Keratinocyte (primary cell): ENCODE data around the gene GTF2I. TPM values are rescaled to one million over a fixed set of nuclear protein-coding genes. Genes with fewer than 3 reads are reported as not detected.
"Not testable (repeated sequence)": the region's sequence is repeated elsewhere in the genome, so short reads cannot be mapped to it uniquely, and the experiment has no call there.

ENCODE experiments used
- DNase-seq: peaks from one replicate; pipeline ENCODE4 v3.0.0-alpha.2; 2011; ENCODE audit warnings: low read depth, missing footprints, low spot score
- FAIRE-seq: peaks from 2 replicates; lab custom pipeline; 2011; peaks lifted over from hg19 to GRCh38; lab: Jason Lieb, UNC
- H2AFZ ChIP-seq: 2 replicates; pipeline ENCODE4 v1.6.0; 2012; ENCODE audit warnings: low read length, control low read depth, inconsistent platforms; ENCODE audit not compliant: control insufficient read depth
- H3K27ac ChIP-seq: 2 replicates; pipeline ENCODE4 v1.5.1; 2011; ENCODE audit warnings: low read length; ENCODE audit not compliant: control insufficient read depth, insufficient read depth
- H3K27me3 ChIP-seq: 3 replicates; pipeline ENCODE4 v1.6.0; 2011; ENCODE audit warnings: low read length; ENCODE audit not compliant: control insufficient read depth, insufficient read depth; ENCODE audit errors: extremely low read depth
- H3K36me3 ChIP-seq, 2 experiments: 2 replicates in 1 of 2; 3 replicates in 1 of 2; pipeline ENCODE4 v1.5.1; 2011; ENCODE audit warnings: low read length in 2 of 2, mild to moderate bottlenecking in 1 of 2; ENCODE audit not compliant: control insufficient read depth in 2 of 2, insufficient read depth in 2 of 2; ENCODE audit errors: extremely low read depth in 1 of 2
- H3K4me1 ChIP-seq: 3 replicates; pipeline ENCODE4 v1.5.1; 2011; ENCODE audit warnings: low read length; ENCODE audit not compliant: control insufficient read depth, insufficient read depth; ENCODE audit errors: extremely low read depth
- H3K4me2 ChIP-seq: 3 replicates; pipeline ENCODE4 v1.6.0; 2011; ENCODE audit warnings: low read depth, low read length; ENCODE audit not compliant: control insufficient read depth, insufficient read depth; ENCODE audit errors: extremely low read depth
- H3K4me3 ChIP-seq, 3 experiments: fragments of 200-600 bp in 1 of 3; sonication (generic) in 1 of 3; 2 replicates in 2 of 3; 3 replicates in 1 of 3; pipeline ENCODE4 v1.5.1; 2011 to 2016; ENCODE audit warnings: low read length in 3 of 3, mild to moderate bottlenecking in 3 of 3, control low read depth in 2 of 3, inconsistent platforms in 1 of 3, low read depth in 1 of 3, mixed read lengths in 1 of 3, mixed run types in 1 of 3, moderate library complexity in 1 of 3; ENCODE audit not compliant: control insufficient read depth in 2 of 3, insufficient read depth in 2 of 3; ENCODE audit errors: extremely low read depth in 1 of 3
- H3K79me2 ChIP-seq: 2 replicates; pipeline ENCODE4 v1.6.0; 2012; ENCODE audit warnings: low read length; ENCODE audit not compliant: control insufficient read depth, insufficient read depth
- H3K9ac ChIP-seq: 3 replicates; pipeline ENCODE4 v1.6.0; 2011; ENCODE audit warnings: low read length; ENCODE audit not compliant: control insufficient read depth, insufficient read depth; ENCODE audit errors: extremely low read depth
- H3K9me1 ChIP-seq: 3 replicates; pipeline ENCODE4 v1.6.0; 2011; ENCODE audit warnings: low read length; ENCODE audit not compliant: control insufficient read depth, insufficient read depth; ENCODE audit errors: extremely low read depth
- H3K9me3 ChIP-seq: 2 replicates; pipeline ENCODE4 v1.5.1; 2012; ENCODE audit warnings: low read depth, low read length; ENCODE audit not compliant: control insufficient read depth
- H4K20me1 ChIP-seq: 3 replicates; pipeline ENCODE4 v1.6.0; 2011; ENCODE audit warnings: low read length; ENCODE audit not compliant: control insufficient read depth, insufficient read depth; ENCODE audit errors: extremely low read depth
- dilution Hi-C: fragments of 300-500 bp; cut with MboI; formaldehyde crosslinking; loops from one replicate; pipeline ENCODE4 v1.7.0; 2020; ENCODE audit warnings: low sequenced_read_pairs; ENCODE audit not compliant: extremely low pct_ligation_motif_present
- polyA plus RNA-seq, 5 experiments: library from polyadenylated mRNA; depleted of rRNA in 3 of 5; stranded (reverse) in 3 of 5; stranded (forward) in 1 of 5; unstranded in 1 of 5; fragments of >200 nt; gene quantifications; 1 replicate in 1 of 5; 2 replicates in 3 of 5; 3 replicates in 1 of 5; pipeline versions ENCODE4 v1.2.1 to v1.2.3, GENCODE V29; 2011 to 2012; ENCODE audit warnings: missing spikeins in 2 of 5, low read depth in 1 of 5, low replicate concordance in 1 of 5

Gene GTF2I
- polyA plus RNA-seq, 1 donor (not counting 4 experiments of a cell fraction or from before 2014, with no cell fraction given) = 56.1 TPM

DNA sequence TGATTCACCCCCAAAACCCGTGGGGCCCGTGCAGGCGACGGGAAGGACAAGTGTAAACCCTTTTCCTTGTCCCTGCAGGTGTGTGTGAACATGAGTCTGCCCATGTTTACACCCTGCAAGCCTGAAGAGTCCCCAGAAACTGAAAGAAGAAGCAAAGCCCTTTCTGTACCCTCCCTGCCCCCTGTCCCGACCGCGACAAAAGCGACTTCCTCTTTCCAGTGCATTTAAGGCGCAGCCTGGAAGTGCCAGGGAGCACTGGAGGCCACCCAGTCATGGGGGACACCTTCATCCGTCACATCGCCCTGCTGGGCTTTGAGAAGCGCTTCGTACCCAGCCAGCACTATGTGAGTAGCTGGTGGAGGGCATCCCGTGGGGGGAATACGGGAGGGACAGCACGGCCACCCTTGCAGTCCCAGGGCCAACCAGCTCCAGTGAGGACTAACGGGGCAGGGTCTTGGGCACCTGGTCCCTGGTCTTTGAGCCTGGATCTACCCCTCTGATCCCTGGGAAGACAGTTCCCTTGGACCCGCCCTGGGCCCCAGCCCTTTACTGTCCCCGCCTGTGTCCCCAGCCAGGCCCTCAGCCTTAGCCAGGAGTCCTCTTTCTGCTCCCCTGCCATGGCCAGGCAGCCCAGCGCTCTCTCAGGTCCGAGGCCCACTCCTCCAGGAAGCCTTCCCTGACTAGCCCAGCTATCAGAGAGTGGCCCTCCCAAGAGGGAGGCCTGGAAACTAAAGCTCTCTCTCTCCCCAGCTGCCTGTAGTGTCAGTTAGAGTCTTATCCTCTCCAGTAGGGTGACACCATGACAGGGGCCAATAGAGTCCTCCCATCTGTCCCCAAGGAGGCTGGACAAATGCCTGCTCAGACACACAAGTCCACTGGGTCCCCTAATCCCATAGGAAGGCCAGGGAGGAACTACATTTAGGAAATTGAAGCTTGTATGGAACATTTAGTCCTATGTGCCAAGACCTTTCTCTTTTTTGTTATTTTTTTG, 116.5 kb downstream of the GTF2I start, which contains the start of gene NCF1:
Gene NCF1 (plus strand): TSS at position 252 of the 991 bp plus-strand sequence. CDS start 21 bp downstream, at position 273.
- DNase-seq, H3K9ac ChIP-seq, H3K4me3 ChIP-seq, FAIRE-seq, H3K27ac ChIP-seq, H3K27me3 ChIP-seq, H4K20me1 ChIP-seq, dilution Hi-C loops, H3K36me3 ChIP-seq, H3K4me1 ChIP-seq, H3K4me2 ChIP-seq, H3K9me3 ChIP-seq, H2AFZ ChIP-seq, H3K9me1 ChIP-seq, H3K79me2 ChIP-seq: not testable (repeated sequence)

DNA sequence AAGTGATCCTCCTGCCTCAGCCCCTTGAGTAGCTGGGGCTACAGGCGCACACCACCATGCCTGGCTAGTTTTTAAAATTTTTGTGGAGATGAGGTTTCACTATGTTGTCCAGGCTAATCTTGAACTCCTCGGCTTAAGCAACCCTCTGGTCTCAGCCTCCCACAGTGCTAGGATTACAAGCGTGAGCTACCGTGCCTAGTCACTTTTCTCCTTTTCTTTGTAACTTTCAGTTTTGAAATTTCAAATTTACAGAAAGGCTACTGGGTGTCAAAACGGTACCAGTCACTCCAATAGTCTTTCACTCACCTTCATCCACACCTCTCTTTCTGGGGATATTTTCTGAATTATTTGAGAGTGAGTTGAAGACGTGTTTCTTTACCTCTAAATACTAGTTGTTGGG, 117.6 kb downstream of the GTF2I start:
- H3K9me3 ChIP-seq, DNase-seq, H3K27ac ChIP-seq, H3K9ac ChIP-seq, H2AFZ ChIP-seq, H3K36me3 ChIP-seq, H3K4me2 ChIP-seq, H3K79me2 ChIP-seq, FAIRE-seq, H3K4me1 ChIP-seq, H3K9me1 ChIP-seq, H3K4me3 ChIP-seq, H4K20me1 ChIP-seq, H3K27me3 ChIP-seq, dilution Hi-C loops: not testable (repeated sequence)

DNA sequence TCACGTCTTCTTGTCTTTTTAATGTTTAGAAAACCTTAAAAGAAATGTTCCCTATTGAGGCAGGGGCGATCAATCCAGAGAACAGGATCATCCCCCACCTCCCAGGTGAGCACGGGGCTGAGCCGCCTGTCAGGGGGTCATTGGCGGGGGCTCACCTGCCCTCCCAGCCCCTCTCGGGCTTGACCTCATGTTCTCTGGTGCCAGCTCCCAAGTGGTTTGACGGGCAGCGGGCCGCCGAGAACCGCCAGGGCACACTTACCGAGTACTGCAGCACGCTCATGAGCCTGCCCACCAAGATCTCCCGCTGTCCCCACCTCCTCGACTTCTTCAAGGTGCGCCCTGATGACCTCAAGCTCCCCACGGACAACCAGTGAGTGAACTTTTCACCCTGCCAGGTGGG, 121.5 kb downstream of the GTF2I start:
- H3K9me3 ChIP-seq, H3K79me2 ChIP-seq, dilution Hi-C loops, H3K27me3 ChIP-seq, H3K4me3 ChIP-seq, H3K9ac ChIP-seq, H4K20me1 ChIP-seq, FAIRE-seq, H3K4me2 ChIP-seq, H3K9me1 ChIP-seq, H2AFZ ChIP-seq, H3K36me3 ChIP-seq, DNase-seq, H3K4me1 ChIP-seq, H3K27ac ChIP-seq: not testable (repeated sequence)

DNA sequence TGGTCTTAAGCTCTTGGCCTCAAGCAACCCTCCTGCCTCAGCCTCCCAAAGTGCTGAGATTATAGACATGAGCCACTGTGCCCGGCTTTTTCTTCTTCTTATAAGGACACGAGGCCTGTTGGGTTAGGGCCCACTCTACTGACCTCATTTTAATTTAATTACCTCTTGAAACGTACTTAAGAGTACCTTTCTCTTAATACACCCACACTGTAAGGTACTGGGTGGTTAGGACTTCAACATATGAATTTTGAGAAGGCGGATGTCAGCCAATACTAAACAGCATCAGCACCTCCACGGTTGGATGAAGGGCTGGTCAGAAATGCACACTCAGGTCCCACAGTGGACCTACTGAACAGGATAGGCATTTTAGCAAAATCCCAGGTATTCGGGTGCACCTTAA, 124.2 kb downstream of the GTF2I start:
- H2AFZ ChIP-seq, H3K4me2 ChIP-seq, dilution Hi-C loops, H3K9ac ChIP-seq, H3K9me1 ChIP-seq, H3K36me3 ChIP-seq, H3K9me3 ChIP-seq, DNase-seq, H3K4me1 ChIP-seq, H4K20me1 ChIP-seq, H3K4me3 ChIP-seq, FAIRE-seq, H3K27me3 ChIP-seq, H3K27ac ChIP-seq, H3K79me2 ChIP-seq: not testable (repeated sequence)

DNA sequence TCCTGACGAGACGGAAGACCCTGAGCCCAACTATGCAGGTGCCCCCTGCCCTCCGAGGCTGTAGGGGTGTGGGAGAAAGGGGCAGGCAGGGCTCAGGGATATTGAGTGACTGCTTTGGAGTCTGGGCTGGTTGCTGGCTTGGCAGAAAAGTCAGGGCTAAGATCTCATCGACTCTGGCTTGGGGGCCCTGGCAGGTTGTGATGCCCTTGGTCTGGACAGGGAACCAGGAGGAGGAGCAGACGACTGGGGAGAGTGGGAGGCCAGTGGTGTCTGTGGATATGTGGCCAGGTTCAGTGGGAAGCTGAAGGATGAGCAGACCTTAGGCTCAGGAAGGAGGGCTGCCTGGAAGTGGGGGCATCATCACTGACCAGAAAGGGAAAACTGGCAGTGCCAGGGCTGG, 126.1 kb downstream of the GTF2I start:
- H4K20me1 ChIP-seq, H3K4me2 ChIP-seq, dilution Hi-C loops, DNase-seq, H3K27ac ChIP-seq, H3K9me3 ChIP-seq, H3K27me3 ChIP-seq, H3K9me1 ChIP-seq, H3K9ac ChIP-seq, H2AFZ ChIP-seq, H3K36me3 ChIP-seq, FAIRE-seq, H3K79me2 ChIP-seq, H3K4me3 ChIP-seq, H3K4me1 ChIP-seq: not testable (repeated sequence)
